Stomach (tissue), 9 donors: ENCODE results near the gene KRTAP7-1. TPM values are rescaled to one million over a fixed set of nuclear protein-coding genes. Genes with fewer than 3 reads are reported as not detected.
A peak's percentile ranks its signal among the peaks of the same experiment; 100 is the strongest.

Experiments
- DNase-seq, 2 donors: peaks; one replicate each; pipeline versions ENCODE4 v3.0.0 to v3.0.0-alpha.2; 2013 to 2019
- H3K27ac ChIP-seq, 5 donors: fragments of 200-600 bp in 4 of 5; sonication (generic) in 4 of 5; one replicate each; pipeline ENCODE4 v1.5.1; 2013 to 2019; ENCODE audit warnings: mild to moderate bottlenecking in 1 of 5, moderate library complexity in 1 of 5
- H3K27me3 ChIP-seq, 3 donors: fragments of 200-600 bp; sonication (generic); one replicate each; pipeline ENCODE4 v1.5.1; 2017 to 2019; ENCODE audit warnings: mixed run types in 1 of 3
- H3K36me3 ChIP-seq, 4 donors: fragments of 200-600 bp; sonication (generic); 1 replicate in 3 of 4; 2 replicates in 1 of 4; pipeline ENCODE4 v1.5.1; 2016 to 2019
- H3K4me1 ChIP-seq, 4 donors: fragments of 200-600 bp; sonication (generic); one replicate each; pipeline ENCODE4 v1.5.1; 2016 to 2019
- H3K4me3 ChIP-seq, 4 donors: fragments of 200-600 bp; sonication (generic) in 3 of 4; one replicate each; pipeline ENCODE4 v1.5.1; 2016 to 2019; ENCODE audit warnings: mild to moderate bottlenecking in 1 of 4
- H3K9me3 ChIP-seq, 4 donors: fragments of 200-600 bp; sonication (generic); one replicate each; pipeline ENCODE4 v1.5.1; 2016 to 2019
- CTCF ChIP-seq, 7 experiments: fragments of 450-650 bp in 4 of 7; fragments of 200-600 bp in 3 of 7; sonication (generic) in 3 of 7; IDR thresholded peaks; one replicate each; pipeline ENCODE4 v1.5.1; 2016 to 2019; ENCODE audit warnings: antibody characterized with exemption in 7 of 7, control low read depth in 2 of 7, mild to moderate bottlenecking in 1 of 7
- EP300 ChIP-seq: sonication (generic); formaldehyde crosslinking; IDR thresholded peaks from one replicate; pipeline ENCODE4 v1.6.1; 2017; ENCODE audit warnings: antibody characterized with exemption
- POLR2A ChIP-seq, 4 donors: fragments of 450-650 bp; IDR thresholded peaks; one replicate each; pipeline ENCODE4 v1.6.1; 2016; ENCODE audit warnings: antibody characterized with exemption in 4 of 4, control low read depth in 2 of 4, mild to moderate bottlenecking in 1 of 4, moderate library complexity in 1 of 4
- POLR2AphosphoS5 ChIP-seq, 3 donors: sonication (generic); formaldehyde crosslinking; IDR thresholded peaks; one replicate each; pipeline ENCODE4 v1.6.1; 2016; ENCODE audit warnings: antibody characterized with exemption in 3 of 3
- WGBS, 5 donors: extraction: QIAGEN DNeasy Blood & Tissue Kit in 3 of 5; methylation state at CpG; one replicate each; pipeline versions ENCODE4 v1.1.5 to v1.1.7; 2013 to 2018; 5-methylcytosine and 5-hydroxymethylcytosine counted together
- intact Hi-C: fragments of 100-400 bp; cut with DNase I; formaldehyde crosslinking; loops from one replicate; pipeline ENCODE4 v1.15.1; 2023; ENCODE audit warnings: low total_unique reads
- polyA plus RNA-seq, 3 donors: library from polyadenylated mRNA; stranded (reverse); fragments of 200-250 nt; gene quantifications; one replicate each; pipeline ENCODE4 v1.2.3, GENCODE V29; 2013
- small RNA-seq, 4 donors: library from RNA; depleted of rRNA; stranded (forward); fragments of <200 nt; gene quantifications; one replicate each; pipeline ENCODE3, GENCODE V24; 2016
- total RNA-seq, 5 donors: library from RNA; depleted of rRNA; stranded (reverse); fragments of >200 nt; gene quantifications; one replicate each; pipeline versions ENCODE4 v1.1.0 to v1.2.3, GENCODE V29; 2014 to 2016
- donor health status: healthy with polysubstance abuse.
- donor health status: Bipolar disorder and iron deficiency.
- donor health status: healthy.

The KRTAP7-1 gene
- total and polyA plus RNA-seq, 8 donors = not detected

- intact Hi-C loops = no loop called here
- TF ChIP-seq POLR2AphosphoS5 (IDR thresholded peaks at IDR 0.05) = no peak
These were observed 16.4 kb downstream of the KRTAP7-1 start, which contains the start of gene KRTAP8-1 for GRCh38 chr21:30813174-30813573. KRTAP8-1 (minus strand) TSS chr21:30813274; CDS start chr21:30813220, 54 bp downstream.

GRCh38 chr21:30800605-30801004 lies 29.0 kb downstream of the KRTAP7-1 start:
- WGBS, 5 donors = 84 to 91% (median 88%) methylated on average over 1 of the region's 1 CpG
- no peak overlapping the region for H3K4me3 ChIP-seq
- no peaks in the 10 kb centered on the region for H3K36me3 ChIP-seq
- H3K9me3 ChIP-seq = no peaks in the 10 kb centered on the region
- H3K27ac ChIP-seq = no peak overlapping the region
- no peak for DNase-seq
- intact Hi-C loops = no loop called here
- TF ChIP-seq POLR2A (IDR thresholded peaks at IDR 0.05) (no peak), CTCF (IDR thresholded peaks at IDR 0.05) (no peak), POLR2AphosphoS5 (IDR thresholded peaks at IDR 0.05) (no peak), EP300 (no peak)
- H3K27me3 ChIP-seq = no peaks in the 10 kb centered on the region
- no peaks in the 10 kb centered on the region for H3K4me1 ChIP-seq

More at GRCh38 chr21:30813174-30813573, 16.4 kb downstream of the KRTAP7-1 start, which contains the start of gene KRTAP8-1:
- no peaks in the 10 kb centered on the region for H3K9me3 ChIP-seq
- no peak for DNase-seq
- no peaks in the 10 kb centered on the region for H3K27me3 ChIP-seq
- H3K4me3 ChIP-seq = no peak within 1 kb of the TSS
- H3K27ac ChIP-seq = no peak within 1 kb of the TSS
- no peaks in the 10 kb centered on the region for H3K36me3 ChIP-seq
- 84 to 90% (median 89%) methylated on average over 5 of the region's 5 CpGs for WGBS, 5 donors
- H3K4me1 ChIP-seq = no peaks in the 10 kb centered on the region

GRCh38 chr21:30793581-30794314 lies 35.8 kb downstream of the KRTAP7-1 start:
- DNase-seq = peak in 1 of 2 donors; percentile 2
- TF ChIP-seq POLR2AphosphoS5 (IDR thresholded peaks at IDR 0.05) (no peak), EP300 (no peak), CTCF (IDR thresholded peaks at IDR 0.05) (no peak), POLR2A (IDR thresholded peaks at IDR 0.05) (no peak)
- H3K9me3 ChIP-seq = no peaks in the 10 kb centered on the region
- no peak overlapping the region for H3K27ac ChIP-seq
- intact Hi-C loops = no loop called here
- no peaks in the 10 kb centered on the region for H3K4me1 ChIP-seq
- H3K36me3 ChIP-seq = no peaks in the 10 kb centered on the region
- H3K4me3 ChIP-seq = no peak overlapping the region
- no peaks in the 10 kb centered on the region for H3K27me3 ChIP-seq
- 26 to 52% (median 40%) methylated on average over 2 of the region's 2 CpGs for WGBS, 5 donors

GRCh38 chr21:30779249-30779648 lies 50.3 kb downstream of the KRTAP7-1 start:
- no peak overlapping the region for H3K27ac ChIP-seq
- intact Hi-C loops = no loop called here
- H3K27me3 ChIP-seq = no peaks in the 10 kb centered on the region
- H3K36me3 ChIP-seq = no peaks in the 10 kb centered on the region
- no peaks in the 10 kb centered on the region for H3K4me1 ChIP-seq
- peaks cover 0 to 15% (median 3%) of the 10 kb centered on the region in 4 donors for H3K9me3 ChIP-seq
- no peak for TF ChIP-seq EP300
- no peak for TF ChIP-seq POLR2A (IDR thresholded peaks at IDR 0.05)
- TF ChIP-seq CTCF (IDR thresholded peaks at IDR 0.05) = no peak
- TF ChIP-seq POLR2AphosphoS5 (IDR thresholded peaks at IDR 0.05) = no peak
- no peak for DNase-seq
- WGBS, 5 donors = 89 to 97% (median 91%) methylated on average over 1 of the region's 1 CpG
- no peak overlapping the region for H3K4me3 ChIP-seq

Small RNA genes lying within 50 kb of the gene (small RNA-seq; reads per million reads assigned to genes)
- 0 reads per million in 4 donors for gene KRTAP8-2P
- 0 reads per million in 4 donors for gene KRTAP8-3P

Other genes starting within 250 kb of the KRTAP7-1 start
- not detected for gene KRTAP22-2, start 239.4 kb downstream of the KRTAP7-1 start, total RNA-seq
- gene KRTAP22-2, start 239.4 kb downstream of the KRTAP7-1 start, polyA plus RNA-seq = not detected
- gene KRTAP6-3, start 237.3 kb downstream of the KRTAP7-1 start, total RNA-seq = not detected
- not detected for gene KRTAP6-3, start 237.3 kb downstream of the KRTAP7-1 start, polyA plus RNA-seq
- not detected for gene KRTAP6-2, start 230.9 kb downstream of the KRTAP7-1 start, total RNA-seq
- not detected for gene KRTAP6-2, start 230.9 kb downstream of the KRTAP7-1 start, polyA plus RNA-seq
- gene KRTAP22-1, start 228.7 kb downstream of the KRTAP7-1 start, total RNA-seq = not detected
- not detected for gene KRTAP22-1, start 228.7 kb downstream of the KRTAP7-1 start, polyA plus RNA-seq
- not detected for gene KRTAP6-1, start 215.8 kb downstream of the KRTAP7-1 start, total RNA-seq
- not detected for gene KRTAP6-1, start 215.8 kb downstream of the KRTAP7-1 start, polyA plus RNA-seq
- not detected for gene KRTAP20-1, start 213.3 kb downstream of the KRTAP7-1 start, total RNA-seq
- not detected for gene KRTAP20-1, start 213.3 kb downstream of the KRTAP7-1 start, polyA plus RNA-seq
- not detected for gene KRTAP20-4, start 209.1 kb downstream of the KRTAP7-1 start, total RNA-seq
- not detected for gene KRTAP20-4, start 209.1 kb downstream of the KRTAP7-1 start, polyA plus RNA-seq
- gene KRTAP20-2, start 194.6 kb downstream of the KRTAP7-1 start, total RNA-seq = not detected
- gene KRTAP20-2, start 194.6 kb downstream of the KRTAP7-1 start, polyA plus RNA-seq = not detected
- gene KRTAP20-3, start 186.9 kb downstream of the KRTAP7-1 start, total RNA-seq = not detected
- not detected for gene KRTAP20-3, start 186.9 kb downstream of the KRTAP7-1 start, polyA plus RNA-seq
- not detected for gene KRTAP21-3, start 111.0 kb downstream of the KRTAP7-1 start, total RNA-seq
- not detected for gene KRTAP21-3, start 111.0 kb downstream of the KRTAP7-1 start, polyA plus RNA-seq
- not detected for gene KRTAP21-2, start 82.5 kb downstream of the KRTAP7-1 start, total RNA-seq
- gene KRTAP21-2, start 82.5 kb downstream of the KRTAP7-1 start, polyA plus RNA-seq = not detected
- not detected for gene KRTAP21-1, start 74.3 kb downstream of the KRTAP7-1 start, total RNA-seq
- gene KRTAP21-1, start 74.3 kb downstream of the KRTAP7-1 start, polyA plus RNA-seq = not detected
- gene KRTAP8-1, start 16.5 kb downstream of the KRTAP7-1 start, total RNA-seq = not detected
- gene KRTAP8-1, start 16.5 kb downstream of the KRTAP7-1 start, polyA plus RNA-seq = not detected
- not detected for gene KRTAP11-1, start 51.8 kb upstream of the KRTAP7-1 start, total RNA-seq
- gene KRTAP11-1, start 51.8 kb upstream of the KRTAP7-1 start, polyA plus RNA-seq = not detected
- not detected for gene KRTAP19-8, start 208.7 kb upstream of the KRTAP7-1 start, total RNA-seq
- not detected for gene KRTAP19-8, start 208.7 kb upstream of the KRTAP7-1 start, polyA plus RNA-seq